Type B pancreatic cell (in vitro differentiated cells): Measurements from ENCODE around the gene CELSR1. TPM values are rescaled to one million over a fixed set of nuclear protein-coding genes. Genes with fewer than 3 reads are reported as not detected.

Experiments used
- DNase-seq: peaks from one replicate; pipeline ENCODE4 v3.0.0; 2021; ENCODE audit warnings: mixed read lengths; ENCODE audit not compliant: unreplicated experiment; ENCODE audit errors: extremely low spot score
- H3K27ac Mint-ChIP-seq: 2 replicates; pipeline ENCODE4 v1.8.0; 2021; ENCODE audit warnings: mild to moderate bottlenecking, mixed read lengths
- H3K27me3 Mint-ChIP-seq: 2 replicates; pipeline ENCODE4 v1.8.0; 2021; ENCODE audit warnings: mixed read lengths
- H3K36me3 Mint-ChIP-seq: 2 replicates; pipeline ENCODE4 v1.8.0; 2021; ENCODE audit warnings: mixed read lengths
- H3K4me1 Mint-ChIP-seq: one replicate; pipeline ENCODE4 v1.8.0; 2021; ENCODE audit warnings: mixed read lengths; ENCODE audit not compliant: unreplicated experiment
- H3K4me3 Mint-ChIP-seq: 2 replicates; pipeline ENCODE4 v1.8.0; 2021; ENCODE audit warnings: mild to moderate bottlenecking, mixed read lengths
- H3K9me3 Mint-ChIP-seq: 2 replicates; pipeline ENCODE4 v1.8.0; 2021; ENCODE audit warnings: mixed read lengths
- total RNA-seq: library from RNA; stranded (reverse); gene quantifications from 2 replicates; pipeline ENCODE4 v1.2.1, GENCODE V29; 2021; ENCODE audit warnings: low replicate concordance
- TF ChIP-seq, protein P1 (sequence below): fragments of 200-600 bp; sonication (generic); conservative IDR thresholded peaks from 2 replicates; pipeline ENCODE4 v1.5.0; 2021; ENCODE audit warnings: antibody characterized with exemption, mild to moderate bottlenecking

The CELSR1 gene
- total RNA-seq, 1 donor from 2014 or later, result 27.8 TPM

DNA sequence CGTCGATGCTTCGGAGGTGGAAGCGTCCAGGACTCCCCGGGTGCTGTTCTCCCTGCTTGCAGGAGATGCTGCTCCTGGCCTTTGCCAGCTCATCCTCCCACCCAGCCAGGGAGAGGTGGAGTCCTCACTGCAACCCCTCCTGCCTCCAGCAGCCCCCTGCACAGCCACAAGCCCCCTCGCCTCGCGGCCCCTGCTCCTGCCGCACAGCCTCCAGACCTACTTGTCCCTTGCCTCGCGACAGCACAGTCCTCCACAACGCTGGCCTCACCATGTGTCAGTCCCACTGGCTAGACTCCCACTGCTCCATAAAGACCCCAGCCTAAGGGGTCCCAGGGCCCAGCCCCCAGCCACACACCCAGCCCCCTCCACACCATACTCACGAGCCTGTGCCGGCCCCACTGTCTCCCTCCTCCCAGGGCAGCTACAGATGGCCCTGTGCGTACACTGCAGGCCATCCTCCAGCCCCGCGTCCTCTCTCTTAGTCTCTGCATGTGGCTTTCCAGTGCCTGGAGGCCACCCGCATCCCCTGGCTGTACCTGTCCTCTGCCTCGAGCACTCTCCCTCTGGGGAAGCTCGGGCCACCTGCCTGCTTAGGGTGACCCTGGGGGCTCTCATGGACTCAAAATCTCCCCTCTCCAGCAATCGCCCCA lies 91.5 kb downstream of the CELSR1 start:
- Mint-ChIP-seq H3K4me1 (peaks cover 24% of the 10 kb centered on the region), H3K27me3 (no peaks in the 10 kb centered on the region), H3K4me3 (no peak overlapping the region), H3K36me3 (peaks cover 5% of the 10 kb centered on the region), H3K9me3 (no peaks in the 10 kb centered on the region), H3K27ac (no peak overlapping the region)
- TF ChIP-seq, protein P1, sequence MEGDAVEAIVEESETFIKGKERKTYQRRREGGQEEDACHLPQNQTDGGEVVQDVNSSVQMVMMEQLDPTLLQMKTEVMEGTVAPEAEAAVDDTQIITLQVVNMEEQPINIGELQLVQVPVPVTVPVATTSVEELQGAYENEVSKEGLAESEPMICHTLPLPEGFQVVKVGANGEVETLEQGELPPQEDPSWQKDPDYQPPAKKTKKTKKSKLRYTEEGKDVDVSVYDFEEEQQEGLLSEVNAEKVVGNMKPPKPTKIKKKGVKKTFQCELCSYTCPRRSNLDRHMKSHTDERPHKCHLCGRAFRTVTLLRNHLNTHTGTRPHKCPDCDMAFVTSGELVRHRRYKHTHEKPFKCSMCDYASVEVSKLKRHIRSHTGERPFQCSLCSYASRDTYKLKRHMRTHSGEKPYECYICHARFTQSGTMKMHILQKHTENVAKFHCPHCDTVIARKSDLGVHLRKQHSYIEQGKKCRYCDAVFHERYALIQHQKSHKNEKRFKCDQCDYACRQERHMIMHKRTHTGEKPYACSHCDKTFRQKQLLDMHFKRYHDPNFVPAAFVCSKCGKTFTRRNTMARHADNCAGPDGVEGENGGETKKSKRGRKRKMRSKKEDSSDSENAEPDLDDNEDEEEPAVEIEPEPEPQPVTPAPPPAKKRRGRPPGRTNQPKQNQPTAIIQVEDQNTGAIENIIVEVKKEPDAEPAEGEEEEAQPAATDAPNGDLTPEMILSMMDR, result no peak
- no peak for DNase-seq

DNA sequence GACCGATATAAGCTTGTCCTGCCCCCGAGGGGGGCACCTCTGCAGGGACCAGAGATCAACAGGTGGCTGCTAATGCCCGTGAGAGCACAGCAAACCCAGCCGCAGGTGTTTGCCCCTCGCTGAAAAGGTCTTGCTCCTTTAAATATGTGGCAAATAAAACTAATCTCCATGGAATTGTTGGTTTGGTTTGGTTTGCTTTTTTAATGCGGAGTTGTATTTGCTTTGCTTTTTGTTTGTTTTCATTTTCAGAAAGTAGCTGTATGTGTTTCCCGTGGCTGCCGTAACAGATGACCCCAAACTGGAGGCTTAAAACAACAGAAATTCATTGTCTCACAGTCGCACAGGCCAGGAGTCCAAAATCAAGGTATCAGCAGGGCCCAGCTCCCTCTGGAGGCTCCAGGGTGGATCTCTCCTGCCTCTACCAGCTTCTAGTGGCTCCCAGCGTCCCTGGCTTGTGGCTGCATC lies 93.0 kb downstream of the CELSR1 start:
- no peak for DNase-seq
- H3K27ac Mint-ChIP-seq, result peak overlapping the region; percentile 83
- TF ChIP-seq, protein P1, result no peak

DNA sequence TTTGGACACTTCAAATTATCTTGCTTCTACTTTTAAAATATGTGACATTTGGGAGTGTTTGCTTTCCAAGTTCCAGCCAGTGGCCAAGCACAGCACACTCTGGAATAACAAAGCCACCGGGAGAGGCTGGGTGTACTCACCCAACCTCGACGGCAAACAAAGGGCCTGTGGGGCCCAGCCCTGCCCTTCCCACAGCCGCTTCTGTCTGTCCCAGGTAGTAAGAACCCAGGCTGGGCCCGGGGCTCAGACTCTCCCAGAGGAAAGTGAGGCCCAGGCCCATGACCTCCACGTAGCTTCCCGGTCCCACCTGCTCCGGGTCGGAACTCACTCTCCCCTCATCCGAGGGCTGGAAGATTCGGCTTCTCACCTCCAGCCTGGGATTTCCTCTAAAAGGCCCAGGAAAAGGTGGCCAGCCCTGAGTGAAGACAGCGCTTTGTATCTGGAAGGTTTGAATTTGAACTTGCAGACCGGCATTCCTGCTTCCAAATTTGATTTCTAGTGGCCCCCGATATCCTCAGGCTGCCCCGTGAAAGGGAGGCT lies 93.5 kb downstream of the CELSR1 start:
- peak overlapping the region; percentile 9 for H3K4me3 Mint-ChIP-seq
- H3K27ac Mint-ChIP-seq, result peak overlapping the region; percentile 83
- peaks cover 23% of the 10 kb centered on the region for H3K4me1 Mint-ChIP-seq
- no peaks in the 10 kb centered on the region for H3K27me3 Mint-ChIP-seq
- TF ChIP-seq, protein P1, result no peak
- H3K36me3 Mint-ChIP-seq, result peaks cover 5% of the 10 kb centered on the region
- no peak for DNase-seq
- no peaks in the 10 kb centered on the region for H3K9me3 Mint-ChIP-seq

More for the DNA sequence above, 93.0 kb downstream of the CELSR1 start:
- H3K9me3 Mint-ChIP-seq, result no peaks in the 10 kb centered on the region
- no peaks in the 10 kb centered on the region for H3K27me3 Mint-ChIP-seq
- peaks cover 5% of the 10 kb centered on the region for H3K36me3 Mint-ChIP-seq
- peak overlapping the region; percentile 12 for H3K4me3 Mint-ChIP-seq
- H3K4me1 Mint-ChIP-seq, result peaks cover 23% of the 10 kb centered on the region

DNA sequence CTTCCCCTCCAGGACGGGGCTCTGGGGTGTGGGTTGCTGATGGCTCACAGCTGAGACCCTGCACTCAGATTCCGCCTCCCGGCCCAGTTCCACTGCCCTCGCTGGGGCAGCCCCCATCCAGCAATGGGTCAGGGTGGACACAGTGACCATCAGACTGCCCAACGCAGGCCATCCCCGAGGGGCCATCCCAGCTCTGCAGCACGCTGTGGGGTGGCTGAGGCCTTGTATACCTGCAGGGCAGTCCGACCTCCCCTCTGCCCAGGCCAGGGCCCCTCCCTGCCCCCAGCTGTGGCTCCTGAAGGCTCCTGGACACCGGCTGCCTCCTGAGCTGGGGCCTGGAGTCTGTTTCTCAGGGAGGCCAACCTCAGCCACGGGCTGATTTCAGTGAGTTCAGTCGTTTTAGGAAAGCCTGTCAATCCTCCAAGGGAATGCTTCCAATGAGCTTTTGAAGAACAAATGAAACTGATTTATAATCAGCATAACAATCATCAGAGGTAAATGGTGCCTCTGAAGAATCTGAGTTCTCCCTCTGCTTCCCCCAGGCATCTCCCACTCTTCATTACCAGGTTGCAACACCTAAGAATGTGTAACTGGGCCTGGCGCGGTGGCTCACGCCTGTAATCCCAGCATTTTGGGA lies 95.1 kb downstream of the CELSR1 start:
- no peak overlapping the region for H3K4me3 Mint-ChIP-seq
- H3K4me1 Mint-ChIP-seq, result peaks cover 18% of the 10 kb centered on the region
- no peaks in the 10 kb centered on the region for H3K27me3 Mint-ChIP-seq
- H3K9me3 Mint-ChIP-seq, result no peaks in the 10 kb centered on the region
- peaks cover 9% of the 10 kb centered on the region for H3K36me3 Mint-ChIP-seq
- TF ChIP-seq, protein P1, result no peak
- H3K27ac Mint-ChIP-seq, result no peak overlapping the region
- no peak for DNase-seq

DNA sequence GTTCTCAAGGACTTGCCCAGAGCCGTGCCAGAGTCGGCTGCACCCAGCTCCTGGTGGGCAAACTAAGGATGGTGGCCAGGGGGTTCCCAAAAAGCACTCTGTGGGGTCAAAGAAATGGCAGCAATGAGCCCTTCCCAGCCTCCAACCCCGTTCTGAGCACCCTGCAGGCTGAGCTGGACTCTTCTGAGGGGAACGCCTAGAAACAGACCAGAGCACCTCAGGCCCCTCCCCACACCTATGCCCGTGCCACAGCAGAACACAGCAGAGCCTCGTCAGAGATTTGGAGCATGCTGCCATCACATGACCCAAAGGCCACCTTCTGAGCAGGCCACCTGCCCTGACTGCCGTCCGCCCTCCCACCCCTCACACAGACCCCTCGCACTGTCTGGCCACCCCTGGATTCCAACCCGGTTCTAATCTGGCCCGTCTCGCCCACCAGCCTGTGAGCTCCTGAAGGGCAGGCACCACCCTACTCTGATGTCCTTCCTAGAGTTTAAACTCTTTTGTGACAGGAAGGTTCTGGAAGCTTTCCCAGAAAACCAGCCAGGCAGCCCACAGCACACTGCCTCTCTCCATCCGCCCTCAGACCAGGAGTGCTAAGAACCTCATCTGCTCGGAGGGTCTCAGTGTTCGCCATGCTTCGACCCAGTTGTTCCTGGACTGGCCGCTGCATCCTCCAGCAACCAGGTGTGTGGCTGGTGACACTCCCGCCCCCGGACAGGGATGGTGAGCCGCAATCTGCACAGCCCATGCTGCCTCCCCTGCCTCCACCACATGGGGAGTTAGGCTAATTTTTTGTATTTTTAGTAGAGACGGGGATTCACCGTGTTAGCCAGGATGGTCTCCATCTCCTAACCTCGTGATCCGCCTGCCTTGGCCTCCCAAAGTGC lies 97.6 kb downstream of the CELSR1 start:
- Mint-ChIP-seq H3K9me3 (no peaks in the 10 kb centered on the region), H3K4me3 (no peak overlapping the region), H3K27ac (no peak overlapping the region), H3K4me1 (peaks cover 6% of the 10 kb centered on the region), H3K27me3 (no peaks in the 10 kb centered on the region), H3K36me3 (peaks cover 9% of the 10 kb centered on the region)
- TF ChIP-seq, protein P1, result no peak
- no peak for DNase-seq
